NT2/D1 (cell line): Measurements from ENCODE around the gene TACR1.

ENCODE experiments used
- DNase-seq: peaks from one replicate; pipeline ENCODE4 v3.0.0-alpha.2; 2011; ENCODE audit warnings: low read depth, low spot score
- H3K27me3 ChIP-seq: 2 replicates; pipeline ENCODE4 v1.6.0; 2011; ENCODE audit warnings: mild to moderate bottlenecking; ENCODE audit not compliant: insufficient read length, insufficient read depth
- H3K36me3 ChIP-seq: 2 replicates; pipeline ENCODE4 v1.6.1; 2011; ENCODE audit warnings: mild to moderate bottlenecking, low read length, mixed read lengths; ENCODE audit not compliant: insufficient read depth, insufficient read length
- H3K4me1 ChIP-seq: 2 replicates; pipeline ENCODE4 v1.5.1; 2011; ENCODE audit not compliant: insufficient read depth, insufficient read length
- H3K4me3 ChIP-seq: 2 replicates; pipeline ENCODE4 v1.5.1; 2011; ENCODE audit warnings: low read depth; ENCODE audit not compliant: insufficient read length
- H3K9ac ChIP-seq: 2 replicates; pipeline ENCODE4 v1.6.0; 2011; ENCODE audit warnings: low read depth; ENCODE audit not compliant: insufficient read length
- H3K9me3 ChIP-seq: 2 replicates; pipeline ENCODE4 v1.5.1; 2011; ENCODE audit warnings: mild to moderate bottlenecking, low read length; ENCODE audit not compliant: insufficient read depth
- SUZ12 ChIP-seq: IDR thresholded peaks from 2 replicates; pipeline ENCODE4 v1.6.1; 2011; ENCODE audit not compliant: insufficient read length, insufficient read depth; ENCODE audit errors: extremely low read depth
- YY1 ChIP-seq: IDR thresholded peaks from 2 replicates; pipeline ENCODE4 v1.6.1; 2011; ENCODE audit not compliant: insufficient read length, insufficient read depth
- ZNF274 ChIP-seq: IDR thresholded peaks from 2 replicates; pipeline ENCODE4 v1.6.1; 2011; ENCODE audit warnings: mild to moderate bottlenecking, low read depth, low read length

TACR1 gene

DNA sequence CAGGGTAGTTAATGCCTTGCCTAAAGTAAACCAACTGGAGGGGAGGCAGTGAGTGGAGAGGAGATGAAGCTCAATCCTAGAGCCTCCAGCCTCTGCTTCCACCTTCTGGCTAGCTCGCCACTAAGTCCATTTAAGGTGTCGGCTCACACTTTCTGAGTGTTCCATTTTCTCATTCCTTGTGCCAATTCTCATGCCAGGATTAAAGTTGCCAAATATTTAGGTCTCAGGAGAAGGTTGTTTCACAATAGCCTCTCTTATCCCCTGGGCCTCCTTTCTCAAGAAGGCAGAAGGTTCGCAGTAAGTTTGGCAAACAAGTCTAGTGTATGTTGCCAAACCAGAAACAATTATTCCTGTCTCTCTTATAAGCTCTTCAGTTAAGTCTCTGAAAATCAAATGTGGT lies 57.2 kb downstream of the TACR1 start:
- no peaks in the 10 kb centered on the region for H3K27me3 ChIP-seq
- H3K9me3 ChIP-seq: no peaks in the 10 kb centered on the region
- no peak overlapping the region for H3K9ac ChIP-seq
- DNase-seq: no peak
- no peaks in the 10 kb centered on the region for H3K36me3 ChIP-seq
- no peak overlapping the region for H3K4me3 ChIP-seq
- TF ChIP-seq ZNF274 (no peak), SUZ12 (no peak), YY1 (no peak)
- peaks cover 2% of the 10 kb centered on the region for H3K4me1 ChIP-seq

DNA sequence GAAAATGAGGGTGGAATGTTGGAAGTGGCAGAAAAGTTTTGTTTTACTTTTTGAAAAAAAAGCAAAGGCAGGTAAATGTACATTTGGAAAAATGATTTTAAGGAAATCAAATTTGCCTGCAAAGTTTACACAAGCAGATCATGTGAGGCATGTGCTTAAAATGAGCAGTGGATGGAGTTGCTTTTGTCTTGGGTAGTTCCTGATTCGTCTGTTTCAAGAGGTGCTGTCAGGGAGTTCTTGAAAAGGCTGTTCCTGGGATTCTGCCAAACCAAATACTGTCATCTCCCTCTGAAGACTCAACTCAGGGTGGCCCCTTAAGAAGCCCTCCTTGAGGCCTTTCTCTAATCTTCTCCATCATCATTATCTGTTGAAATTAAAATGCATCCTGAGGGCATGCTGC lies 59.0 kb downstream of the TACR1 start:
- H3K9me3 ChIP-seq: no peaks in the 10 kb centered on the region
- TF ChIP-seq SUZ12 (no peak), YY1 (no peak), ZNF274 (no peak)
- H3K4me3 ChIP-seq: no peak overlapping the region
- no peaks in the 10 kb centered on the region for H3K36me3 ChIP-seq
- H3K27me3 ChIP-seq: no peaks in the 10 kb centered on the region
- no peak for DNase-seq
- H3K9ac ChIP-seq: no peak overlapping the region
- H3K4me1 ChIP-seq: no peaks in the 10 kb centered on the region

DNA sequence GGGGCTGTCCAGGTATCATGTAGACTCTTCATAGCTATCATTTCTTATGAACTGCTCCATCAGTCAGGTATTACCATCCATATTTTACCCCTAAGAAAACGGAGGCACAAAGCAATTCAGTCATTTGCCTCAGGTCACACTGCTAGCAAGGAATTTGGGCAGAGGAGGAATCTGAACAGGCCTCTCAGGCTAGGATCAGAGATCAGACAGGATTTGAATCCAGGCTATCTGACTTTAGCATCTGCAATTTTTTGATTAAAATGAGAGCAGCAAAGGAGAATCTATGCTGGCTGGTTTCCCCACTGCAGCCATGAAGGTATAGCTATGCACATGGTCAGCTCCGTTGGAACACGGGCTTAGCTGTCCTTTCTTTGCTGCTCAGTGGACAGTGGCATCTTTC lies 60.1 kb downstream of the TACR1 start:
- Histone ChIP-seq H3K9ac (no peak overlapping the region), H3K4me1 (no peaks in the 10 kb centered on the region), H3K36me3 (no peaks in the 10 kb centered on the region), H3K27me3 (no peaks in the 10 kb centered on the region), H3K4me3 (no peak overlapping the region), H3K9me3 (no peaks in the 10 kb centered on the region)
- TF ChIP-seq ZNF274: no peak
- no peak for TF ChIP-seq SUZ12
- TF ChIP-seq YY1: no peak
- no peak for DNase-seq

DNA sequence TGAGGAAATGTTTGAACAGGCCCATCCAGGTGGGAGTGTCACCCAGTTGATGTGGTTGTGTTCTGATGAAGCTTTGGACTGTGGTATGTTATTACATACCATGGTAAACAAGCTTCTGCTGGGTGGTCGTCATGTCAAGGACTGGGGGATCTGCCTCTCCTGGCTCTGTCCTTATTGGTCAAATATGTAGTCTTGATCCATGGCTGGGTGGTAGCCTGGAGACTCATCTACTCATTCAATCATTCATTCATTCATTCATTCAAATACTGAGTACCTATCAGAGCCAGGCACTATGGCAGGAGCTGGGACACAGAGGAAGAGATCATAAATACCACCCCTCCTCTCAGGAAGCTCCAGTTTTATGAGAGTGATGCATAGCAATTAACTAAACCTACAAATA lies 60.8 kb downstream of the TACR1 start:
- TF ChIP-seq SUZ12: no peak
- TF ChIP-seq ZNF274: no peak
- no peak for TF ChIP-seq YY1
- no peaks in the 10 kb centered on the region for H3K36me3 ChIP-seq
- DNase-seq: no peak
- no peaks in the 10 kb centered on the region for H3K4me1 ChIP-seq
- H3K4me3 ChIP-seq: no peak overlapping the region
- no peaks in the 10 kb centered on the region for H3K27me3 ChIP-seq
- no peak overlapping the region for H3K9ac ChIP-seq
- H3K9me3 ChIP-seq: no peaks in the 10 kb centered on the region

DNA sequence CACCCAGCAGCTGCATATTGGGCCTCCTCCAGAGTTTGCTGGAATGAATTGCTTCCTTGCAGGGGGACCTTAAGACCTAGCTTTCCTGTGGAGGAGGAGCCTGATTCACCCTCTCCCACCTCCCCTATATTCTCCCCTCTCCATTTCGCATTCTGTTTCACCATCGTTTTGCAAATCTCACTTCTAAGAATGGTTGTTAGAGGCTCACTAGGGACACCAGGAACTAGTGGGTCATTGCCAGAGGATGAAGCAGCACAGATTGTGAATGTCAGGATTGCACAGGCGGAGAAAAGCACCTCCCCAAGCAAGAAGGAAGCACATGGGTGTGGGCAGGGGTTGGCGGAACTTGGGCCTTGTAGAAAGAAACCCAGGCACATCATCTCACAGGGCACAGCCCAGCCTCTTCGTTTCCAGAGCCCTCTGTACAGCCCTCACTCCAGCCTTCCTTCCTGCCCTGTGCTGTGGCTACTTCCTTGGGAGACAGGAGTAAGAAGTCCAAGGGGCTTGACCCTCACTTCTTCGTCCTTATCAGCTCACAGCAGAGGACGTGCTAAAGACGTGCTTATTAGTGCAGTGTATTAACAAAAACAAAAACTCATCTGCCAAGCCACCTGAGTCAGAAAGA lies 63.4 kb downstream of the TACR1 start:
- Histone ChIP-seq H3K27me3 (no peaks in the 10 kb centered on the region), H3K4me1 (no peaks in the 10 kb centered on the region), H3K4me3 (no peak overlapping the region), H3K9ac (no peak overlapping the region), H3K9me3 (no peaks in the 10 kb centered on the region), H3K36me3 (no peaks in the 10 kb centered on the region)
- TF ChIP-seq YY1: no peak
- no peak for TF ChIP-seq SUZ12
- no peak for TF ChIP-seq ZNF274
- DNase-seq: no peak

DNA sequence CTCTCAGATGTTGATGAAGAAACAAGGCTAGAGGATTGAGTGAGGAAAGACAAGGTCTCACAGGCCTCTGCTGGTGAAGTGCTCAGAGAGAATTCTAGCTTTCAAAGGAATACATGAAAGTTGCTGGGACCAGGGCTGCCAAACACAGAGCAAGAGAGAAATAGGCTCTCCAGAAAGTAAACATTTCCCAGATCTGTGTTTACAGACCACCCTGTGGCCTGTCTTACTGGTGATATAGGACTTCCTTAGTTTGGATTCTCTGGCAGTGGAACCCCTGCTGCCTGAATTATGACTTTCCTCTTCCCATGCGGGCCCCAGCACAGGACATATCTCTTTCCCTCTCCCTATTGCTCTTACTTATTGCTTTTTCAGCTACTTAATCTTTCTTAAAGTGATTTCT lies 64.5 kb downstream of the TACR1 start:
- Histone ChIP-seq H3K27me3 (no peaks in the 10 kb centered on the region), H3K9me3 (no peaks in the 10 kb centered on the region), H3K9ac (no peak overlapping the region), H3K4me1 (no peaks in the 10 kb centered on the region), H3K4me3 (no peak overlapping the region), H3K36me3 (no peaks in the 10 kb centered on the region)
- no peak for DNase-seq
- TF ChIP-seq ZNF274 (no peak), SUZ12 (no peak), YY1 (no peak)

DNA sequence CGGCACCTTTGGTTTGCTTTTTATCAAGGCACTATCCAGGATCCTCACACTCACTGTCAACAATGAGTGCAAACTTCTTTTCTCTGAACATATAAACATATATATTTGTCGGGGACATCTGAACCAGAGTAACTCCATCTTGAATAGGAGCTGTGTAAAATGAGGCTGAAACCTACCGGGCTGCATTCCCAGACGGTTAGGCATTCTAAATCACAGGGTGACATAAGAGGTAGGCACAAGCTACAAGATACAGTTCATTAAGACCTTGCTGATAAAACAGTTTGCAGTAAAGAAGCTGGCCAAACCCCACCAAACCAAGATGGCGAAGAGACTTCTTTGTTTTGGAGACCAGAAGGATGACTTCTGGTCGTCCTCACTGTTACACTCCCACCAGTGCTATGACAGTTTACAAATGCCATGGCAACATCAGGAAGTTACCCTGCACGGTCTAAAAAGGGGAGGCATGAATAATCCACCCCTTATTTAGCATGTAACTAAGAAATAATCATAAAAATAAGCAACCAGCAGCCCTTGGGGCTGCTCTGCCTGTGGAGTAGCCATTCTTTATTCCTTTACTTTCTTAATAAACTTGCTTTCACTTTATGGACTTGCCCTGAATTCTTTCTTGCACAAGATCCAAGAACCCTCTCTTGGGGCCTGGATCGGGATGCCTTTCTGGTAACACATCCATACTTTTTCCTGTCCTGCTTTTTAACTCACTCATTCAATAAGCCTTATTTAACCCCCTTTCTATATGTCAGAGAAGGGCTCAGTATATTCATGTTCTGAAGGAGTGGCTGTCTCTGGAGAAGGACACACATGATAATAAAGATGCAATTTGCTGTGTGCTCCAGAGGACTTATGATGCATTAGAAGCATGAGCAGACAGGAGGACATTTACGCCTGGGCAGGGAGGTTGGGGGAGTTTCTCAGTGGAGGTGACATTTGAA lies 65.4 kb downstream of the TACR1 start:
- Histone ChIP-seq H3K27me3 (no peaks in the 10 kb centered on the region), H3K9ac (no peak overlapping the region), H3K4me3 (no peak overlapping the region), H3K36me3 (no peaks in the 10 kb centered on the region), H3K9me3 (no peaks in the 10 kb centered on the region), H3K4me1 (no peaks in the 10 kb centered on the region)
- DNase-seq: no peak
- TF ChIP-seq SUZ12 (no peak), YY1 (no peak), ZNF274 (no peak)
